GM19463 (cell line): ENCODE results near the gene WAPL.

Experiments
- ATAC-seq: cut with Tn5 transposase; IDR thresholded peaks from one replicate; pipeline ENCODE4 v1.9.1; 2021; ENCODE audit warnings: mild to moderate bottlenecking, moderate library complexity; ENCODE audit not compliant: unreplicated experiment

The WAPL gene

GRCh38 chr10:86472061-86472460 is 49.5 kb downstream of the WAPL start:
- no peak for ATAC-seq

- no peak for ATAC-seq
Observed at GRCh38 chr10:86461963-86462804, 59.4 kb downstream of the WAPL start.

DNA sequence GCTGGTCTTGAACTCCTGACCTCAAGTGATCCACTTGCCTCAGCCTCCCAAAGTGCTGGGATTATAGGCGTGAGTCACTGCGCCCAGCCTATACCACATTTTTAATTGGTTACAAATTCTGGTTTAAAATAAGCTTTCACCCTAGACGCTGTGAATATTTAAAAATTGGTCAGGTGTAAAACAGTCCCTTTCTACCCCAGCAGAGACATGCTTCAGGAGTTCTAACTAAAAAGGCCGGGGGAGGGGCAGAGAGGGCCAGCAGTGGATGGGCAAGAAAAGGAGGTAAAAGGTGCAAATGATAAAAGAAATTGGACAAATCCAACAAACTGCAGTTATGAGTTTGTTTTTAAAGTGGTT is 70.0 kb downstream of the WAPL start:
- peak; percentile 66 for ATAC-seq

GRCh38 chr10:86450806-86451603 is 70.6 kb downstream of the WAPL start:
- no peak for ATAC-seq

GRCh38 chr10:86449926-86450558 is 71.5 kb downstream of the WAPL start:
- no peak for ATAC-seq

DNA sequence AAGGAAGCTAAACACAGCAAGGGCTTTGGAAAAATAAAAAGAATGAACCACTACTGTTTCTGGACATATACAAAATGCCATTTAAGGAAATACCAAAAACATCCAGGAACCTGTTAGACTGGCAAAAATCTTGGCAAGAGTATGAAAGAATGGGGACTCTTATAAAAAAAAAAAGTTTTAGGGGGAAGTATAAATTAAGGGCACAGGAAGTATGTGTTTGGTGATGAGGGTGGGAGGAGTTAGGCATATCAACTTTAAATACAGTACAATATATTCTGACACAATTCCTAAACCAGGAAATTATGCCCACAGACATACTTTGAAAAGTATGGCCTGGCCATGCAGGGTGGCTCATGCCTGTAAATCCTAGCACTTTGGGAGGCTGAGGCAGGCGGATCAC is 74.2 kb downstream of the WAPL start:
- ATAC-seq, result no peak

GRCh38 chr10:86446987-86447386 is 74.6 kb downstream of the WAPL start:
- no peak for ATAC-seq

GRCh38 chr10:86446440-86446839 is 75.2 kb downstream of the WAPL start:
- ATAC-seq, result no peak

DNA sequence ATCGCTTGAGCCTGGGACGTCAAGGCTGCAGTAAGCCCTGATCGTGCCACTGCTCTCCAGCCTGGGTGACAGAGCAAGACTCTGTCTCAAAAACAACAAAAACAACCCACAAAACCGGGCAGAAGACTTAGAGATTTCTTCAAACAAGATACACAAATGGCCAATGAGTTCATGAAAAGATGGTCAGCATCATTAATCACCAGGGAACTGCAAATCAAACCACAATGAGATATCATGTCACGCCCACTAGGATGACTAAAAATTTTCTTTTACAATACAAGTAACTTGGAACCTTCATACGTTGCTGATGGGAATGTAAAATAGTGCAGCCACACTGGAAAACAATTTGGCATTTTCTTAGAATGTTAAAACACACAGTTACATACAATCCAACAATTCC is 77.7 kb downstream of the WAPL start:
- no peak for ATAC-seq

- no peak for ATAC-seq
Observed at GRCh38 chr10:86443069-86443468, 78.5 kb downstream of the WAPL start.

GRCh38 chr10:86440874-86441843 is 80.4 kb downstream of the WAPL start:
- no peak for ATAC-seq

DNA sequence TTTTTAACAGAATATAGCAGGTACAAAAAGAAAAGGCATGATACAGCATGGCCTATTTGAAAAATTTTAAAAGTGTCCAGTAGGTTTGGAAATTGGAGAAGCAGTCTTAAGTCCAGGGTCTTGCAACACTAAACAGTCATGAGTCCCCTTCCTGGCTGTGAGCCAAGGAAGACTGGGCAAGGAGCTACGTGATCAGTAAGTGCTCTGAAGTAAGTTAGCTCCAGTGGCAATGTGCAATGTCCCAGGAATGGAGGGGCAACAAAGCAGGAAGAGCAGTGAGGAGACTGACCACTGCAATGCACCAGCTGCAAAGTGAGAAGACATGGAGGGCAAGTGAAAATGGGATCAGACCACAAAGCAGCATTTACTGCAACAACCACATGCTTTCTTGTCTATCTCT is 82.0 kb downstream of the WAPL start:
- ATAC-seq, result no peak

- no peak for ATAC-seq
Observed at GRCh38 chr10:86438091-86438749, 83.4 kb downstream of the WAPL start.

DNA sequence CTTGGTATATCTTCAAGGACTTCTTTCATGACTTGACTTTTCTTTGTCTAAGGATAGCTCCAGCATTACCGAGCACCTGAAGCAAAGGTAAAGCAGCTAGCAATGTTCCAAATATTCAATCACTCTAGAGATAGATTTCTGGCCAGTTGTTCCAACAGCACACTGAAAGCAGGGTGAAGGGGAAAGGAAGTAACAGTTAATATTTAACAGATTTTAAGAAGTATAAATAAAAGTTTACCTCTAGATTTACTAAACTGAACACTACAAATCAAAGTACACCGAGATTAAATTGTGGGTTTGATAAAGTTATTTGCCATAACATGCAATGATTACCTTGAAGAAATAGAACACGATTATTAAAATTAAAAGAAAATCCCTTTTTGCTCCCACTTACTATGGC is 84.1 kb downstream of the WAPL start:
- ATAC-seq, result no peak

- no peak for ATAC-seq
Observed at GRCh38 chr10:86436963-86437362, 84.6 kb downstream of the WAPL start.

- ATAC-seq, result no peak
Observed at GRCh38 chr10:86434656-86435055, 86.9 kb downstream of the WAPL start.

- no peak for ATAC-seq
Observed at GRCh38 chr10:86423739-86424138, 97.9 kb downstream of the WAPL start.

GRCh38 chr10:86419101-86419500 is 102.5 kb downstream of the WAPL start:
- ATAC-seq, result no peak

GRCh38 chr10:86415583-86415982 is 106.0 kb downstream of the WAPL start:
- no peak for ATAC-seq

GRCh38 chr10:86415116-86415515 is 106.5 kb downstream of the WAPL start:
- ATAC-seq, result no peak
